H1 (cell line): ENCODE data around the gene PDRG1. TPM values are rescaled to one million over a fixed set of nuclear protein-coding genes. Genes with fewer than 3 reads are reported as not detected.
A peak's percentile ranks its signal among the peaks of the same experiment; 100 is the strongest.

Experiments used
- CTCF ChIA-PET: fragments of 300-600 bp; sonication (Branson Sonifier 250); formaldehyde crosslinking; loops from one replicate; lab custom pipeline; 2021; ENCODE audit not compliant: partially characterized antibody; lab: Charles Lee
- POLR2A ChIA-PET: fragments of 300-600 bp; sonication (Branson Sonifier 250); formaldehyde crosslinking; loops from one replicate; lab custom pipeline; 2021; ENCODE audit warnings: inconsistent platforms; ENCODE audit not compliant: partially characterized antibody; lab: Charles Lee
- DNase-seq, 2 experiments: peaks; one replicate each; pipeline versions ENCODE4 v3.0.0 to v3.0.0-alpha.2; 2010 to 2022; ENCODE audit warnings: low spot score in 2 of 2, low read depth in 1 of 2, mixed read lengths in 1 of 2
- FAIRE-seq: peaks from 2 replicates; lab custom pipeline; 2011; peaks lifted over from hg19 to GRCh38; lab: Jason Lieb, UNC
- H2AFZ ChIP-seq: 2 replicates; pipeline ENCODE4 v1.8.1; 2012; ENCODE audit warnings: low read length, inconsistent platforms
- H2AK5ac ChIP-seq: 2 replicates; pipeline ENCODE4 v1.6.1; 2013; ENCODE audit warnings: low read depth, low read length
- H2BK120ac ChIP-seq: replicated peaks from 2 replicates; pipeline ENCODE3; 2013; ENCODE audit warnings: low read depth, low read length, inconsistent platforms
- H2BK12ac ChIP-seq: 2 replicates; pipeline ENCODE4 v1.6.1; 2013; ENCODE audit warnings: low read depth, low read length
- H2BK15ac ChIP-seq: 2 replicates; pipeline ENCODE4 v1.6.1; 2013; ENCODE audit warnings: low read length
- H2BK20ac ChIP-seq: 2 replicates; pipeline ENCODE4 v1.6.1; 2013; ENCODE audit warnings: low read length
- H2BK5ac ChIP-seq: 2 replicates; pipeline ENCODE4 v1.6.1; 2013; ENCODE audit warnings: low read depth, low read length
- H3K14ac ChIP-seq: 2 replicates; pipeline ENCODE4 v1.6.1; 2013; ENCODE audit warnings: inconsistent platforms; ENCODE audit not compliant: insufficient read length
- H3K18ac ChIP-seq: 2 replicates; pipeline ENCODE4 v1.6.1; 2013; ENCODE audit warnings: low read length; ENCODE audit errors: extremely low read depth
- H3K23ac ChIP-seq: 2 replicates; pipeline ENCODE4 v1.6.1; 2013; ENCODE audit warnings: inconsistent platforms; ENCODE audit not compliant: insufficient read length
- H3K23me2 ChIP-seq: 2 replicates; pipeline ENCODE4 v1.6.1; 2013; ENCODE audit warnings: low read depth, low read length
- H3K27ac ChIP-seq: 2 replicates; pipeline ENCODE4 v1.6.1; 2011; ENCODE audit warnings: low read depth, low read length, inconsistent platforms
- H3K27me3 ChIP-seq, 4 experiments: replicated peaks in 1 of 4; 1 replicate in 1 of 4; 2 replicates in 3 of 4; pipeline versions ENCODE4 v1.6.1 to v1.8.1; 2011 to 2013; ENCODE audit warnings: low read length in 3 of 4, mild to moderate bottlenecking in 3 of 4, inconsistent platforms in 2 of 4, mixed read lengths in 2 of 4, moderate library complexity in 1 of 4; ENCODE audit not compliant: control insufficient read depth in 3 of 4, insufficient read depth in 3 of 4; ENCODE audit errors: extremely low read depth in 1 of 4
- H3K36me3 ChIP-seq, 4 experiments: 2 replicates each; pipeline versions ENCODE4 v1.6.1 to v1.8.1; 2011 to 2013; ENCODE audit warnings: mild to moderate bottlenecking in 4 of 4, low read length in 3 of 4, moderate library complexity in 2 of 4, control low read depth in 1 of 4, inconsistent platforms in 1 of 4; ENCODE audit not compliant: insufficient read depth in 4 of 4, control insufficient read depth in 2 of 4
- H3K4ac ChIP-seq: replicated peaks from 2 replicates; pipeline ENCODE3; 2013; ENCODE audit warnings: low read length, low read depth, mixed read lengths, inconsistent platforms; ENCODE audit not compliant: insufficient read length
- H3K4me1 ChIP-seq, 4 experiments: replicated peaks in 1 of 4; 1 replicate in 1 of 4; 2 replicates in 3 of 4; pipeline versions ENCODE4 v1.6.1 to v1.8.1; 2011 to 2013; ENCODE audit warnings: low read length in 3 of 4, inconsistent platforms in 2 of 4, mixed read lengths in 1 of 4; ENCODE audit not compliant: insufficient read depth in 4 of 4, control insufficient read depth in 3 of 4
- H3K4me2 ChIP-seq, 2 experiments: 2 replicates each; pipeline versions ENCODE4 v1.6.1 to v1.8.1; 2011 to 2013; ENCODE audit warnings: low read depth in 2 of 2, low read length in 2 of 2, control low read depth in 1 of 2, inconsistent platforms in 1 of 2, mild to moderate bottlenecking in 1 of 2; ENCODE audit not compliant: insufficient read depth in 1 of 2
- H3K4me3 ChIP-seq, 4 experiments: fragments of 200-600, 300-600 bp in 1 of 4; sonication (generic), shearing (Covaris generic), sonication (Bioruptor Twin) in 1 of 4; 2 replicates each; pipeline versions ENCODE4 v1.5.1 to v1.8.1; 2011 to 2016; ENCODE audit warnings: low read length in 4 of 4, low read depth in 3 of 4, control low read depth in 2 of 4, inconsistent platforms in 2 of 4, mild to moderate bottlenecking in 2 of 4, mixed read lengths in 1 of 4, moderate library complexity in 1 of 4; ENCODE audit not compliant: insufficient read depth in 2 of 4; ENCODE audit errors: extremely low read depth in 1 of 4
- H3K56ac ChIP-seq: replicated peaks from 2 replicates; pipeline ENCODE3; 2013; ENCODE audit warnings: low read depth, mild to moderate bottlenecking, mixed read lengths, low read length, inconsistent platforms; ENCODE audit not compliant: insufficient read length
- H3K79me1 ChIP-seq: 2 replicates; pipeline ENCODE4 v1.6.1; 2013; ENCODE audit warnings: low read depth, low read length, control low read depth
- H3K79me2 ChIP-seq, 2 experiments: 2 replicates each; pipeline versions ENCODE4 v1.6.1 to v1.8.1; 2012 to 2013; ENCODE audit warnings: low read length in 2 of 2, mild to moderate bottlenecking in 2 of 2, inconsistent platforms in 1 of 2; ENCODE audit not compliant: insufficient read depth in 2 of 2, control insufficient read depth in 1 of 2
- H3K9ac ChIP-seq, 4 experiments: replicated peaks in 1 of 4; 1 replicate in 1 of 4; 2 replicates in 3 of 4; pipeline versions ENCODE4 v1.6.1 to v1.8.1; 2011 to 2013; ENCODE audit warnings: low read depth in 3 of 4, low read length in 3 of 4, control low read depth in 2 of 4, mild to moderate bottlenecking in 2 of 4, moderate library complexity in 2 of 4, inconsistent platforms in 1 of 4; ENCODE audit errors: extremely low read depth in 1 of 4
- H3K9me3 ChIP-seq, 2 experiments: 2 replicates each; pipeline versions ENCODE4 v1.6.1 to v1.8.1; 2012 to 2013; ENCODE audit warnings: mild to moderate bottlenecking in 2 of 2, moderate library complexity in 2 of 2, control low read depth in 1 of 2, inconsistent platforms in 1 of 2, low read depth in 1 of 2, low read length in 1 of 2, mixed read lengths in 1 of 2; ENCODE audit not compliant: insufficient read depth in 2 of 2
- H4K20me1 ChIP-seq, 2 experiments: replicated peaks in 1 of 2; 2 replicates each; pipeline versions ENCODE3 to v1.8.1; 2011 to 2013; ENCODE audit warnings: inconsistent platforms in 2 of 2, low read length in 2 of 2, mild to moderate bottlenecking in 1 of 2; ENCODE audit not compliant: insufficient read depth in 2 of 2, control insufficient read depth in 1 of 2
- H4K5ac ChIP-seq: 2 replicates; pipeline ENCODE4 v1.6.1; 2013; ENCODE audit warnings: low read length, low read depth, mixed read lengths, inconsistent platforms; ENCODE audit not compliant: insufficient read length
- H4K8ac ChIP-seq: 2 replicates; pipeline ENCODE4 v1.8.0; 2013; ENCODE audit warnings: mild to moderate bottlenecking, moderate library complexity, low read length, inconsistent platforms; ENCODE audit not compliant: insufficient read depth; ENCODE audit errors: extremely low read depth
- H4K91ac ChIP-seq: replicated peaks from 2 replicates; pipeline ENCODE3; 2013; ENCODE audit warnings: low read length, mixed read lengths, inconsistent platforms; ENCODE audit not compliant: insufficient read length
- CHD1 ChIP-seq: IDR thresholded peaks from 2 replicates; pipeline ENCODE4 v1.6.1; 2012; ENCODE audit warnings: low read depth, low read length, improper control_type of control experiment
- HDAC6 ChIP-seq: IDR thresholded peaks from one replicate; pipeline ENCODE4 v1.7.1; 2012; ENCODE audit warnings: low read depth, mild to moderate bottlenecking, inconsistent platforms, low read length, moderate library complexity
- TAF7 ChIP-seq: optimal IDR thresholded peaks from 2 replicates; pipeline ENCODE3; 2011; ENCODE audit warnings: low read depth, mild to moderate bottlenecking, inconsistent platforms, low read length, moderate library complexity, borderline replicate concordance
- TEAD4 ChIP-seq: IDR thresholded peaks from 2 replicates; pipeline ENCODE4 v1.6.1; 2012; ENCODE audit warnings: low read depth, low read length, inconsistent platforms, mixed read lengths
- WGBS, 2 experiments: shearing (Covaris generic) in 1 of 2; methylation state at CpG; one replicate each; pipeline versions ENCODE4 v1.1.6 to v1.1.7; 2013 to 2015; ENCODE audit warnings: low lambda C conversion rate in 2 of 2, mixed read lengths in 2 of 2, inconsistent platforms in 1 of 2, low coverage in 1 of 2, missing lambda C conversion rate in 1 of 2; ENCODE audit not compliant: insufficient replicate concordance in 2 of 2, insufficient coverage in 1 of 2, insufficient read length in 1 of 2; ENCODE audit errors: extremely low coverage in 1 of 2, missing lambda C conversion rate in 1 of 2; 5-methylcytosine and 5-hydroxymethylcytosine counted together
- polyA plus RNA-seq, 7 experiments: library from polyadenylated mRNA; depleted of rRNA in 3 of 7; stranded (reverse) in 5 of 7; unstranded in 2 of 7; fragments of >200 nt in 5 of 7; fragments of 200-250 nt in 2 of 7; gene quantifications; 1 replicate in 5 of 7; 2 replicates in 1 of 7; 4 replicates in 1 of 7; pipeline versions ENCODE4 v1.2.1 to v1.2.3, GENCODE V29; 2011 to 2013; ENCODE audit warnings: missing spikeins in 2 of 7, mixed read lengths in 2 of 7
- total RNA-seq: library from RNA; stranded (reverse); fragmentation: NEBNext Ultra II Directional; extraction: Animal tissue kit (Norgen Biotek cat#: 25700); gene quantifications from 2 replicates; pipeline ENCODE4 v1.2.1, GENCODE V29; 2021

The PDRG1 gene
- total and polyA plus RNA-seq, 2 of the 8 experiments (the other 6 are each of a cell fraction or from before 2014, with no cell fraction given): 14.2 to 20.8 TPM

- peaks cover 5 to 14% (median 13%) of the 10 kb centered on the region in 4 experiments for H3K4me1 ChIP-seq
- no peaks in the 10 kb centered on the region for H3K9me3 ChIP-seq
- no peak overlapping the region for H3K23ac ChIP-seq
- no peak overlapping the region for H2BK5ac ChIP-seq
- no peak overlapping the region for H3K4ac ChIP-seq
- no peak overlapping the region; a peak in 1 of 7 replicates for H3K9ac ChIP-seq
- H4K5ac ChIP-seq: no peak overlapping the region
- no peak overlapping the region for H3K4me3 ChIP-seq
- peaks cover 4% of the 10 kb centered on the region; the same call in 1 of the 2 replicates for H3K23me2 ChIP-seq
- no peak overlapping the region for H3K14ac ChIP-seq
- no peak overlapping the region for H4K8ac ChIP-seq
- H2AFZ ChIP-seq: no peak overlapping the region
- no peak overlapping the region for H3K4me2 ChIP-seq
- peak; percentile 36 for FAIRE-seq
- no peak overlapping the region for H3K18ac ChIP-seq
- no peaks in the 10 kb centered on the region for H3K36me3 ChIP-seq
- no peak overlapping the region for H2BK15ac ChIP-seq
- peaks cover 0 to 8% (median 2%) of the 10 kb centered on the region in 4 experiments; a peak in 4 of 7 replicates for H3K27me3 ChIP-seq
- no peak for TF ChIP-seq CHD1
- TF ChIP-seq TAF7: no peak
- no peak for TF ChIP-seq HDAC6
- 0 out of 2 replicates have a peak, but pooled peaks have one; percentile 37 for TF ChIP-seq TEAD4
- CTCF ChIA-PET: interaction anchor here (0.7 to 2.0 kb wide), 11 partner anchors 19 to 121 kb away, joined by 3 to 5 read pairs (median 4); partner anchors contain the start of gene PDRG1
- no peak overlapping the region for H2BK12ac ChIP-seq
- no peak overlapping the region for H2BK120ac ChIP-seq
- no peak overlapping the region for H3K27ac ChIP-seq
- peaks cover 3 to 5% of the 10 kb centered on the region in 2 experiments for H4K20me1 ChIP-seq
- no peaks in the 10 kb centered on the region for H3K79me2 ChIP-seq
- H2BK20ac ChIP-seq: no peak overlapping the region
- 80% methylated on average over 4 of the region's 4 CpGs; no CpG with 5 or more reads in 1 of the 2 experiments for WGBS, 2 experiments
- no peak overlapping the region for H2AK5ac ChIP-seq
- no peaks in the 10 kb centered on the region for H3K79me1 ChIP-seq
- no peak overlapping the region for H3K56ac ChIP-seq
- H4K91ac ChIP-seq: no peak overlapping the region
- POLR2A ChIA-PET: interaction anchor here (0.9 kb wide), 1 partner anchor 19 kb away, joined by 4 read pairs; no protein-coding TSS in a partner anchor
- DNase-seq: no peak
Observed at GRCh38 chr20:31972471-31973021, 20.7 kb upstream of the PDRG1 start.
